GM19397 (cell line): ENCODE results near the gene NRXN3.

ENCODE experiments used
- ATAC-seq: cut with Tn5 transposase; IDR thresholded peaks from one replicate; pipeline ENCODE4 v1.9.1; 2021; ENCODE audit warnings: mild to moderate bottlenecking, moderate library complexity; ENCODE audit not compliant: unreplicated experiment

Gene NRXN3

DNA sequence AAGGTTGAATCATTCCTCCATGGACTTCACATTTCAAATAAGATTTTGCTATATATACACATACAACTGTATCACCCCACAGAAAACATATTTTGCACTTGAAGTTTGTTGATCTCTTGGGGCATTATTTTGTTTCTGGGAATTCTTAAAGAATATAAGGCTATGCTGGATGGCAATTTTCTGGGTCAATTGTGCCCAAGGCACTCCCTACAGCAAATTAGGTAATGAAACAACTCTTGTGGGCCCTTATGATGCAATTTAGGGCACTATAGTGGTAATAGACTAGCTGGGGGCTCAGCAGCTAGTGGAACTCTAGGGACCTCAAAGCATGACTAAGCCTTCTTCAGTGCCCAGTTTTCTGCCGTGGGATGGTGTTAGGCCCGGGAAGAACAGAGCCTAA lies 444.4 kb downstream of the NRXN3 start:
- no peak for ATAC-seq

DNA sequence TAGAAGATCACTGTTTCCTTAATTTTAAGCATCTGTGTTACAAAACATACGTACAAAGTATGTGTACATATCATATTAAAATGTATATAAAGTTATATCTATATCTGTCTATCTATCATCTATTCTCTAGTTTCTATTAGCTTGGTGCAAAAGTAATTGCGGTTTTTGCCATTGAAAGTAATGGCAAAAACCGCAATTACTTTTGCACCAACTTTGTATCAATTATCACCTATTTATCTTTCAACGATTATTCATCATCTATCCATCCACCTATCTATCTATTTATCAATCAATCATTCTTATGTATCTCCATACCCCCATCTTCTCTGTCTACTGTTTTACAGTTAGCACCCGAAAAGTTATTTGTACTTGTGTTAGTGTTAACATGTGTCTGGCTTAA lies 447.6 kb downstream of the NRXN3 start:
- ATAC-seq: no peak

DNA sequence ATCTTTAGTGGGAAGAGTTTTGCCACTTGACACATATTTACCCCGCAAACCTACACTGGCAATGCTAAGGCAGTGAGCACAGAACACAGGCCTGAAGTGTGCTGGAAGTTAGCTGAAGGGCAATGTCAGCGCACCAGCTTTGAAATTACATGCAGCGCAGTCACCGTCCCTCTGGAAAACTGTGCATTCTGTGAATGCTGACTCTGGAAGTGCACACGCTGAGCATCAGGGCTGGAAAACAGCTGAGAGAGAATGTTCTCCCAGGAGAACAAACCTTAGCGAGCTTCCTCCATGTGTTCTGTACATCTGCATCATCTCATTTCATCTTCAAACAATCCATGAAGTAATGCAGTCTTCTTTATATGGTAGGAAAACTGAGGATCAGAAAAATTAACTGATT lies 448.2 kb downstream of the NRXN3 start:
- ATAC-seq: no peak

DNA sequence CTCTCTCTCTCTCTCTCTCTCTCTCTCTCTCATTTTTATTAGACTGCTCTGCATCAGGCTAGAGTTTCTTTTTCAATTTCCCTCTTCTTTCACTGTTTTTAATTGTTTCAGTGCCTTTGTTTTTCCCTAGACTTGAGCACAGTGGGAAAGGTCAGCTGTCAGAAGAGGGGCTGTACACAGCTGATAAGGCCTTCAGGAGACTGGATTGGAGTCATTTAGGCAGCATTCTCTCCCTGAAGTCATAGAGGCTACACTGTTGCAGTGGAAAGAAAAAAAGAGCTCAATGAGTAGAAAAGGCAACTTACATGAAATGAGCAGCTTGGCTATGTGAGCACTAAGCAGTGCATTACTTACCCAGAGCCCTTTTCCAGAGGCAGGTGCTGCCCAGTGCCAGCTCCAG lies 456.9 kb downstream of the NRXN3 start:
- ATAC-seq: no peak

DNA sequence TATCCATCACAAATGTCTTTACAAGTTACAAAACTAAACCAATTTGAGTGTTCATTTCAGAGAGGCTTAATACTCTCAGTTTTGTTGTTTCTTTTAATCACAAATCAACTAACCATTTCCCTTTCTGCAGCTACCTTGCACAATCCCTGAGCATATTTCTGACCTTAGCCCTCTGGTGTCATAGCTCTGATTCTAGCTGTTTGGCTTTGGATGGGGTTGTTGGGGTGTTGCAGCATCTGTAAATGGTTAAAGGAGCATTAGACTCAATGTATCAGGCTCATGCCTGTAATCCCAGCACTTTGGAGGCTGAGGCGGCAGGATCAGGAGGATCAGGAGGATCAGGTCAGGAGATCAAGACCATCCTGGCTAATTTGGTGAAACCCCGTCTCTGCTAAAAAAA lies 461.4 kb downstream of the NRXN3 start:
- ATAC-seq: no peak

DNA sequence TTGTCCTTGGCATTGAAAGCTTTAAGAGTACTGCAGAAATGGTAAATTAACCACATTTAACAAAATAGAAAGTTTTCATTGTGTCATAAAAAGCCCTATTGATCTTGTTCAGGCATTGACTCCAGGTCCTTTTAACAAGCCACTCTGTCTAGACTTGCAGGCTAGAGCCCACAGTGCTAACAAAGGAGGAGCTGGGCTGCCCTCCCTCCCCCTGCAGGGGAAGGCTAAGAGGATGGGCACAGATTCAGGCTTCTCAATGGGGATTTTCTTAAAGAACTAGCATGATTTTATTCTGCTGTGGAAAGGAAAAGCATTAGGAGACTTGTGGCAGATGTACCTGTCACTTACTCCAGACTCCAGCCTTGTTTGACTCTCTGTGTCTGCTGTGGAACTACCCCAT lies 463.6 kb downstream of the NRXN3 start:
- ATAC-seq: no peak

DNA sequence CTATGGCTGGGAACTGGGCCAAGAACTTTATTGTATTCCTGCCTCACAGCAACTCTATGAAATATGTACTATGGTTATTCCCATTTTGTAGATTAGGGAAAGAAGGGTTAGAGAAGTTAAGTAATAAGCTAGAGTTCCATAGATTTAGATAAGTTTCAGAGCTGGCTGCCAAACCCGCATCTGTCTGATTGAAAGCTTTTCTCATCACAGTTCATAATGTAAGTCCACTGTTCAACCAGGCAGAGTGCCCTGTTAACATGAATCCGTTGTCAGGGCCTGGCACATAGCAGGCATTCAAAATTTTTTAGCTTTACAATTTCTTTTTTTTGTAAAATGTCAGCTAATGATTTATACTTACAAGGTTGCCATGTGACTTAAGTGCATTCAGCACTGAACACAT lies 467.3 kb downstream of the NRXN3 start:
- no peak for ATAC-seq

DNA sequence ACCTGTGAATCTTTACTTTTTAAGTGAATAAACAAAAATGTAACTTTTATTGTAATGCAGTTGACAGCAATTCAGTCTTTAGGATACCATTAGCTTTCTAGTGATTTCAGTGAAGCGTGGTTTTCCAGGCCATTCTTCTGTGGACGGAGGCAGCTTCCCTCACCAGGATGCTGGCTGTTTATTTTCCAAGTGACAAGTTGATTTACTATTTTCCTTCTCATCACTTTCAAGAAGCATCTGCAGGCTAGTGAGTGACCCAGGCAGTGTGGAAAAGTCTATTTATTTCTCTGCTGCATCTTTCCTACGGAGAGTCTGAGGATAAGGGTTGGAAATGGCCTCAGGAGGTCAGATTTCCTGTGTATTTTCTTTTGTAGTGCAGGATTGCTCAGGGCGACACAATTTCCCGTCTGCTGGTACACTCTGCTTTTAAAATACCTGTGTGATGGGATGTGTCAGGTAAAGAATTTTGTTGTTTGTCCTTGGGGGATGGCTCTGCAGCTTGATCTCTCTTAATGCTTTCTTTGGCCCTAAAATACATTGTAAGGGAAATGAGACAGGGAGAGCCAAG lies 467.8 kb downstream of the NRXN3 start:
- no peak for ATAC-seq

DNA sequence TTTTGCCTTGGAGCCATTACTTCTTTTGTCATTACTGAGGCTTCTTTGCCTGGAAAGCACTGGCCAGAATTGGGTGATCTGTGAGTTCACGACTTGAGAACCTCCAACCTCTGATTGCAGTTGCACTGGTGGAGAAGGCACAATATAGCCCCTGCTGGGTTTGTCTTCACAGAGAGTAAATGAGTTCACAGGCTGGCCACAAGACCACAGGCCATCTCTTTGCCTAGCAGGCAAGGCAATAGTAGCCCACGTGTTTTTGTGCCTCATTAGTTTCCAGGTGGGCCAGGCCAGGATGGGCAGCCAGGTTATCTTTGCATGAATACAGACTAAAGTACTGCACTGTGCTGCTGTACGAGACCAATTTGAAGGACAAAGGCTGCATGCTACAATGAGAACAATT lies 468.8 kb downstream of the NRXN3 start:
- ATAC-seq: no peak

DNA sequence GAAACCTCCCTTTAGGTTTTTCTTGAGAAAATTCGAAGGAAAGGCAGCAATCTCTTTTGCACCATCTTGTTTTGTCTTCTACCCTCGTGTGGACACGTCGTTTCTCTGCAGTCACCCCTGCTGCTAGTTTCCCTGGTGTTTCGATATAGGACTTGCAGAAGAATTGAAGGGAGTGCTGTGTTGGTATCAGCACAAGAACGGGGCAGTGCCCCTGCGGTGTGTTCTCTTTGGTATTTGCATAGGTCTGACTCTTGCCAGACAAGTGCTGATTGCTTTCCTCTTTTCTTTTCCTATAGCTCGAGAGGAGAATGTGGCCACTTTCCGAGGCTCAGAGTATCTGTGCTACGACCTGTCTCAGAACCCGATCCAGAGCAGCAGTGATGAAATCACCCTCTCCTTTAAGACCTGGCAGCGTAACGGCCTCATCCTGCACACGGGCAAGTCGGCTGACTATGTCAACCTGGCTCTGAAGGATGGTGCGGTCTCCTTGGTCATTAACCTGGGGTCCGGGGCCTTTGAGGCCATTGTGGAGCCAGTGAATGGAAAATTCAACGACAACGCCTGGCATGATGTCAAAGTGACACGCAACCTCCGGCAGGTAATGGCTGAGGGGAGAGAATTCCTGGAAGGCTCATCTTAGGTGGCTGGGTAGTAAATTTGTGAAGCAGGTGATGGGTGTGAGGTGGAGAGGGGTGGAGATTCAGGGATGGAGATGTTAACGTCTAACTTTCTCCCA lies 474.8 kb downstream of the NRXN3 start:
- ATAC-seq: no peak

DNA sequence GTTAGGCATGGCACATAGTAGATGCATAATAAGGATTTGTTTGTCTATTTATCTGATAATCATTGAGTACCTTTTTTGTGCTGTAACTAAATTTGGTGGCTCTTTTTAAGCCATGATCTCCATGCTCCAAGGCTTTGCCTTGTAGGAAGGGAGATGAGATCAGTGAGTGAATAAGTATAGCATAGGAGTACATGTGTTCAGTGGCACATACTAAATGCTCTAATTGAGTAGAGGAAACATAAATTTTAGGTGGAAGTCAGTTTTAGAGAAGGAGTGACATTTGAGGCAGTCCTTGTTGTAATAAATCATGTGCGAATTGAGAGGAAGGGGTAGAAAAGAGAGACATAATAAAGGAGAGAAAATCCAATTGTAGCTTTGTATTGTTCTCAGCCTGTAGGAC lies 482.6 kb downstream of the NRXN3 start:
- no peak for ATAC-seq

DNA sequence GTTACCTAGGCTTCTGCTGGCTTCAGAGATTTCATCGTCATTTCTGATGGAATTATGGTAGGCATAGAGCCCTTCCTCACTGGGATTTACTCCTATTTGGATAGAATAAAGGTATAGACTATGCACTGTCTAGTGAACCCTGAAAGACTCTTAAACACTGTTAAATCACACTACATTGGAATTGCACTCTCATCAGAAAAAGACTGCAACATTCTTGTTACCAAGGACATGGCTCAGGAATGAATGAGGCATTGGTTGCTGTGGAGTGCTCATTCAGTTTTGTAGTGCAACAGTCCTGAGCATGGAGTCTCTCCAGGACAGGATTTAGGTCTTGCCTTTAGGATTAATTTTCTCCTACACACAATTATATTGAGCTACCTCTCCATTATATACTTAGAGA lies 483.0 kb downstream of the NRXN3 start:
- ATAC-seq: no peak

DNA sequence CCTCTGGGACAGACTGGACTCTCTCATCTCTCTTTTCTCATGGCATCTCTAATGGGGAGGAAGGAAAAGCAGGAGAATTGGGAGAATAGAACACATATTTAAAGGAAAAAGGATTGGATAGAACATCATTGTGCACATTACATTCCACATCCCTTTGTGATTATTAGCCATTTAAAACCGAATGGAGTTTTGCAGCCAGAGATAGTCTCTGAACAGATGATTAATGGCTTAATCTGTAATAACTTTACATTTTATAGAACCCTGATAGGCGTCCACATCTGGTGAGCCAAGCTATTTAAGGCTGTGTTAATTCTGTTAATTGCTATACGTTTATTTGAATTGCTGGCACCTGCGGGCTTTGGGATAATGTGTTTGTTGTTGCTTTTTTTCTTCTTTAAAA lies 487.3 kb downstream of the NRXN3 start:
- no peak for ATAC-seq

DNA sequence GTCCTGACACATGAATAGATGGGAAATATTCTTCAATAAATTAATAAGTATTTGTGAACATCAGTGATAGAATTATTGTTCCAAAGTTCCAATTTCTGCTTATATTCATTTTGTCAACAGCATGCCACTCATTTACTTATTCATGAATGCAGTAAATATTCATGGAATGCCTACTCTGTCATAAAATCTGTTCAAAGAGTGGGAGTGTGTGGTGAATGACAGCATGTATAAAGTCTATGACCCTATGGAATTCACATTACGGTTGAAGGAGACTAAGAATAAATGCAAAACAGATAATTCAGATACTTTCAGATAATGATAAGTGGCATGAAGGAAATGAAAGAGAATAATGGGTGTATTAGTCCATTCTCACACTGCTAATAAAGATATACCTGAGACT lies 494.7 kb downstream of the NRXN3 start:
- ATAC-seq: no peak

DNA sequence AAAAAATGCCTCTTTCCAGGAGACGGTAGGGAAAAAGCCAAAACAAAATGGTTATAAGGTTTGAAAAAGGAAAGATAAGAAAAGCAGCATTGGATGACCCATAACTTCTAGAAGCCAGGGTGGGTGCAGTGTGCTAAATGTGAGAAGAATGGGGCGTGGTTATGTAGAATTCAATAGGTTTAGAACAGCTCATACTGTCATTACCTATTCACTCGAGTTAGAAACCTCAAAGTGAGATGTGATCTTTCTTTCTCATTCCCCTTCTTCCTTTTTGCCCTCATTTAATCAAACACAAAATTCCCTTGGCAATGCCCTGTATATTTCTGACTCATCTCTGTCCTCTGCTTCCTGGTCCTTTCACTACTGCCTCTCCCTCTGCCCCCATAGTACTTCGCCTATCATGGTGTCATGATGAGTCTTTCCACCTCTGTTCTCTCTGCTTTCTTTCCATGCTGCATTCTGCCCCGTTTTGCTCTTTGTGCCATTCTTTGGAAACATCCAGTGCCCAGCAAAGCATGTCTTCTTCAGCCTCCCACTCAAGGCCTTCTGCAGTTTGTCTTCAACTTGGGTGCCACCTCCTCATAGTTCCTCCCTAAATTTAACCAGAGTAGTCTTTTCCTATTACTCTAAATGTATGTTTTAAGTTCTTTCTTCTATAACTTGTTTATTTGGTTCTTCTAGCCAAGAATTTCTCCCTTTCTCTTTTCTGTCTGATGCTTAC lies 496.3 kb downstream of the NRXN3 start:
- ATAC-seq: no peak

DNA sequence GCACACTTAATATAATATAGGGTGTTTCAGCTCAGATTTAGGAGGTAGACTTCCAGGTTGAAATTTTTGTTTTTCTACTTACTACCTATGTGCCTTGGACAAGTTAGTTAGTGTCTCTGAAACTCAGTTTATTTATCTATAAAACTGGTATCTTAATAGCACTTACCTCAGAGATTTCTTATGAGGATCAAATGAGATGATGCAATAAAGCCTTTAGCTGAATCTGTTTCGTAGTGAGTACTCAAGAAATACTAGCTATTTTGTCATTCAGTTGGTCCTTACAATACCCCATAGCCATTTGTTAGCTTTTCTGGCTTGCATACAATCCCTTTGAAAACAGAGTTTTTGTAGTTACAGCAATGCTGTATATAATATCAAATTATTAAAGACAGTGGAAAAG lies 497.0 kb downstream of the NRXN3 start:
- no peak for ATAC-seq

DNA sequence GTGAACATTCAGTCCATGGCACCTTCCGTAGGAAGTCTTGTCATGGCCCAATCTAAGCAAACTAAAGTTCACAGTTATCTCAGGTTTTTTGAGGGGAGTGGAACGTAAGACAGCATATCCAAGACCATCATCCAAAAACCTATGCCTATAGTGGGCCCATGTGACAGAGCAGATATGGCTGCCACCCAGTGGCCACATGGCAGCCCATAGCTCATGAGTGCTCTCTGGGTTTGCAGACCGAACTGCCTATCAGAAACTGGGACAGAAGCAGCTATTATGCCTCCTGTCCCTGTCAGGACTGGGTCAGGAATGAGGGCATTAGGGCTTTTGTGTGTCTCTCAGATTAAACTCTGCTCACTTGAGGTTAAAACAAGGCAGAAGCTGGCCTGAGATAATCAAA lies 503.7 kb downstream of the NRXN3 start:
- no peak for ATAC-seq

DNA sequence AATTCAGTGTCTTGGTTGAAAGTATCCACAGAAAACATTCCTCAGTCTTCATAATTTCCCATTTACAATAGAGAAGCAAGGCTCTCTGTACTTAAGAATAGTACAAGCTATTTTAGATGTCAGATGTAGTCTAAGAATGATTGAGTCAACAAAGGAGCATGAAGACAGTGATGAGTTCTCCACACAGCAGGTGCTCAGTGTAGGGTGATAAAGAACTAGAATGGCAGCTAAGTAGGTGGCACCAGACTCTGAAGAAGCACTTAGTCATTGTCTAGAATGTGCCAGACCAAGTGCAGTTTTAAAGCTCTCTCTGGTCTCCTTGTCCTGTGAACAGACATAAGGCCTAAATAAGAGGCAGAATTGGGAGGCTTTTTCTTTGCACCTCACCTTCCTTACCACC lies 504.6 kb downstream of the NRXN3 start:
- no peak for ATAC-seq

DNA sequence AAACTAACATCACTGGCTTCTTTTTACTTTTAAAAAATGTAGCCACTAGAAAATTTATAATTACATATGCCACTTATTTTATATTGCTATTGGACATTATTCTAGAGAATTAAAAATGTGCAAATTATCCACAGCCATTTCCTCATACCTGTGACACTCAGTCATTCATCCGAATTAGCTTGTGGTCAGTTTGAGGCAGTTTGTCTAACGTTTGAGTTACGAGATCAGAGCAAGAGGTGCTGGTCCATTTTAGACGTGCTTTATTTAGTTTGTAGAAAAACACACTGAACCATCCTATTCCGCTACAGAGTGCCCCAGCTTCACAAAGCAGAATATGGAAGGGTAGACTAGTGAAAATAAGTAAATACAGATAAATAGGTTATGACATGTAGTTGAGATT lies 513.0 kb downstream of the NRXN3 start:
- ATAC-seq: no peak

DNA sequence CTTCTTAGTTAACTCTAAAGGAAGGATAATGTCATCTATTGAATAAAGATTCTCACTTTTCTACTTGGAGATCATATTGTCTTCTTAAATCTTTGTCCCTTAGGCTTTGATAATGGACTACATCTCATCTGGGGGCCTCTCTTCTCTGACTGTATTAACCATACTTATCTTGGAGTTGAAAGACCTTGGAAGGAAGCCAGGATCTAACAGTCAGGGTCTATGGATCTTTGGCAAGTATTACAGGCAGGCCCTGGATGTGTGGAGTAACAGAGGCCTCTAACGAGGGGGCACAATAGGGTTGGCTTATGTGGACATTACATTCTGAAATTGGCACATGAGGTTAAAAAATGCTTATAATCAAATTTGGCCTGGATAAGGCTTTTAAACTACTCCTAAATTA lies 513.8 kb downstream of the NRXN3 start:
- no peak for ATAC-seq

DNA sequence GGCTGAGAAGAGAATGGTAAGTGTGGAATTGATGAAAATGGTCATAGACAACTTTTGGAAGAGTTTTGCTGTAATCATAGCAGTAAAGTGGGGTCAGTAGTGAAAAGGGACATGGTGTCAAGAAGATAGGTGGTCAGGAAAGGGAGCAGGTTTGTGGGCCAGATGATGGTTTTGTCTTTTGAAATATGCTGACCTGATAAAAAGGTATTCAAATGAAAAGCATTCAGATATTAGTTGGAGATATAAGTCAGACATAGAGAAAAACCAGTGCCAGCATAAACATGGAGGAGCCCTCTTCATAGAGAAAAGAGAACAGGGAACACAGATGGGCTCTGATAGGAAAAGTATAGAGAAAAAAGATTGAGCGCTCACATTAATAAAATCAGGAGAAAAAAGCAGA lies 518.3 kb downstream of the NRXN3 start:
- no peak for ATAC-seq

DNA sequence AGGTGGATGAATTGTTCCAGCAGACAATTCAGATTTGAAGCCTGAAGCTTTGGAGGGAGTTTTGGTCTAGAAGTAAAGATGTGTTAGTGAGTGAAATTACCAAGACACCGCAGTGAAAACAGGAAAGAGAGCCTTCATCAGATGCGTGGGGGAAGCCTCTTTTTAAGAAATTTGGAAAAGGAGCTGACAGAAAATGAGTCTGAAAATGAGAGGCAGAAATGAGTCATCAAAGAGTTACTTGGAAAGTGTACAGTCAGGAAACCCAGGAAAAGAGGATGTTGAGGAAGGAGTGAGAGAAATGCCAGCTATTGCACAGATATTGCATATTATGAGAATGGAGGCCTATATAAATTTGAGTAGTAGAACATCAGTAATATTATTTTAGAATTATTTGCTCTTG lies 520.7 kb downstream of the NRXN3 start:
- no peak for ATAC-seq
